Stimulated activated CD4-positive, alpha-beta T cell treated with anti-CD3 and anti-CD28 coated beads, TNF-alpha, amount 100 ng/mL, for 24 hours (primary cell): Measurements from ENCODE around the gene BLACAT1.
"Not testable (repeated sequence)": the region's sequence is repeated elsewhere in the genome, so short reads cannot be mapped to it uniquely, and the experiment has no call there.

Experiments
- DNase-seq, 3 experiments: peaks; one replicate each; pipeline ENCODE4 v3.0.0-alpha.2; 2020; ENCODE audit warnings: low read depth in 3 of 3

Gene BLACAT1

GRCh38 chr1:205484985-205485967 is 29.4 kb upstream of the BLACAT1 start:
- DNase-seq: peak; percentile 29 to 50 (median 34)

DNA sequence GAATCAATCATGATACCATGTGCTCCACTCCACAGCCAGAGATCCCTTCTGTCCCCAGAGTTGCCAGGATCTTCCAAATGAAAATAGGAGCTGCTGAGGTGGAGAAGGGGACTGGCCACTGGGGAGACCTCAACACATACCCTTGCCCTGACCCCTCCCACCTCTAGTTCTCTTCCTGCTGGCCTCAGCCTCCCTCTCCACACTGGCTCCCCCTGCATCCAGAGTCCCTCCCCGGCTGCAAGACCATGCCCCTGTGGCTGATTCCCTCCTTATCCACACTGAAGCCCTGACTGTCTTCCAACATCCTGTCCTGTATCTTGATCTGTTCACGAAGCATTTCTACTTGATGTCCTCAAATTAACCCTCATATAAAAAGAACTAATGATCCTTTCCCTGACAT is 27.5 kb upstream of the BLACAT1 start:
- no peak for DNase-seq

DNA sequence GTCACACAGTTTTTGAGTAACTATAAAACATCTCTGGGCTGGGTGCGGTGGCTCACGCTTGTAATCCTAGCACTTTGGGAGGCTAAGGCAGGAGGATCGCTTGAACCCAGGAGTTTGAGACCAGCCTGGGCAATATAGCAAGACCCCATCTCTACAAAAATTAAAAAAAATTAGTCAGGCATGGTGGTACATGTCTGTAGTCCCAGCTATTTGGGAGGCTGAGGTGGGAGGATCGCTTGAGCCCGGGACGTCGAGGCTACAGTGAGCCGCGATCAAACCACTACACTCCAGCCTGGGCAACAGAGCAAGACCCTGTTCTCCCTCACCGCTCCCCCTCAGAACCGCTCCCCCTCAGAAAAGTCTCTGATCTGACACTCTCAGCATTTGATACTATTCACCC is 26.7 kb upstream of the BLACAT1 start:
- DNase-seq: not testable (repeated sequence)

GRCh38 chr1:205481629-205482151 is 25.8 kb upstream of the BLACAT1 start:
- no peak for DNase-seq

GRCh38 chr1:205481218-205481617 is 25.4 kb upstream of the BLACAT1 start:
- DNase-seq: no peak

- peak; percentile 14 to 50 (median 31) for DNase-seq
These were observed 24.6 kb upstream of the BLACAT1 start for GRCh38 chr1:205480349-205480985.

DNA sequence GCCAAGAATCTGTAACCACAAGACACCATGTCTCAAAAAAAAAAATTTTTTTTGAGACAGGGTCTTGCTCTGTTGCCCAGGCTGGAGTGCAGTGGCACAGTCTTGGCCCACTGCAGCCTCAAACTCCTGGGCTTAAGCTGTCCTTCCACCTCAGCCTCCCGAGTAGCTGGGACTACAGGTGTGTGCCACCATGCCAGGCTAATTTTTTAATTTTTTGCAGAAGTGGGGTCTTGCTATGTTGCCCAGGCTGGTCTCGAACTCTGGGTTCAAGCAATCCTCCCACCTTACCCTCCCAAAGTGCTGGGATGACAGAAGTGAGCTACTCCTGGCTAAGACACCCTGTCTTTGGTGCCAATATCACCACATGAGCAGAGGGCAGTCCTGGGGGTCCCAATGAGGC is 23.1 kb upstream of the BLACAT1 start:
- DNase-seq: not testable (repeated sequence)

DNA sequence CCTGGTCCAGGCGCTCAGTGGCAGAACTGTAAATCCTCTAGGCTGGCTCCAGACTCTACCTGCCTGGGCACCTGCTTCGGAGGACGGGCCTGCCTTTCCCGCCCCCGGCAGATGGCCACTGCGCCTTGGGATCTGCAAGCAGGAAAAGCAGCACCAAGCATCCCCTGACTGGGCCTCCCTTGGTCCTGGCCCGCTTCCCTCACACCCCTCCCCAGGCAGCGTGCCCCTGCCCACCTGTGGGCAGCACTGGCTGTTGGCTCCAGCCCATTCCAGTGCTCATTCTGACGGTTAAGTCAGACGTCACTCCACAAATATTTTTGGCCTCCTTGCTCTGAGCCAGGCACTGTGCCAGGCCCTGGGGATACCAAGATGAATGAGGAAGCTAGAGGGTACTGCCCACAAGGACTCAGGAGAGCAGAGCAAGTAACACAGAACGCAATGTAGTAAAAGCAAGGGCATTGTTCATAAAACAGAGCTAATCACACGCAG is 22.0 kb upstream of the BLACAT1 start:
- DNase-seq: no peak

DNA sequence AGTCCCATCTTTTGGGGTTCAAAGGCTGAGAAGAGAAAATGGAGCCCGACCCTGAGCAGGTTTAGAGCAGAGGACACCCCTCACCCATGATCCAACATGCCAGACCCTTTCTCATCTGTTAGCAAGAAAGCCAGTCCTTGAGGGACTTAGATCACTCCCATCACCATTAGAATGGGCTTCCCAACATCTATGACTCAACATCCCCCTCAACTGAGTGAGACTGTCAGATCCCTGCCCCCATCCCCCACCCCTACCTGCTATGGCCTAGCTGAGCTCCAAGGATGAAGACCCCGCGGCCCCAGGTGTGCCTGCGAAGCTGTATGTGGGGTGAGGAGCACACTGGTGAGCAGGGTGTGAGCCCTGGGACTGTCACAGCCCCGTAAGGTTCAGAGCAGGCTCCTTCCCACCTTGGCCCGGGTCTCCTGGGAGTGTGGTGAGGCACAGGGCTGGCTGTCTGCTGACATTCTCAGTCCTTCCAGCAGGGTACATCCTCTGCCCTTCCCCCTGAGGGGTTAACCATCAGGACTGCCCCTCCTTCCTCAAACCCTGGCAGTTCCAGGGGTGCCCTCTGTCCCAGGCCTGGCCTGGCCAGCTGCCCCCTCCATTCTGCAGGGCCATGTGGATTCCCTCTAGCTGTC is 21.4 kb upstream of the BLACAT1 start:
- no peak for DNase-seq

DNA sequence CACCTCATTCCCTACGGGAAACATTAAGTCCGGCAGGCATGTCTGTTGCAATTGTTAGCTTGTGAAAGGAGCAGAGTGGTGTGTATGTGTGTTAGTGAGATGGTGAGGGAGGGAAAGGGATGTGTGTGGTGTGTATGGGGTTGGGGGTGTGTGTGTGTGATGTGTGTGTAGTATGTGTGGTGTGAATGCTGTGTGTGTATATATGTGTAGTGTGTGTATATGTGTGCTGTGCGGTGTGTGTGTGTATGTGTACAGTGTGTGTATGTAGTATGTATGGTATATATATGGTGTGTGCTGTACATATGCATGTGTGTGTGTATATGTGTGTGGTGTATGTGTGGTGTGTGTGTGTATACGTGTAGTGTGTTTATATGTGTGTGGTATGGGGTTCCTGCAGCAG is 20.8 kb upstream of the BLACAT1 start:
- no peak for DNase-seq

DNA sequence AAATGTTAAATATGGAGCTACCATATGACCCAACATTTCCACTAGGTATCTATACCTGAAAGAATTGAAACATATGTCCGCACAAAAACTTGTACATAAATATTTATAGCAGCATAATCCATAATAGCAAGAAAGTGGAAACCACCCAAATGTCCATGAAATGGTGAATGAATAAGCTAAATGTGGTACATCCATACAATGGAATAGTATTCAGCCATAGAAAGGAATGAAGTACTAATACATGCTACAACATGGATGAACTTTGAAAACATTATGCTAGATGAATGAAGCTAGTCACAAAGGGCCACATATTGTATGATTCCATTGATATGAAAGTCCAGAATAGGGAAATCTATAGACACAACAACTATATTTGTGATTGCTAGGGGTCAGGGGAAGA is 20.0 kb upstream of the BLACAT1 start:
- no peak for DNase-seq

- no peak for DNase-seq
These were observed 18.7 kb upstream of the BLACAT1 start for GRCh38 chr1:205474571-205474970.

DNA sequence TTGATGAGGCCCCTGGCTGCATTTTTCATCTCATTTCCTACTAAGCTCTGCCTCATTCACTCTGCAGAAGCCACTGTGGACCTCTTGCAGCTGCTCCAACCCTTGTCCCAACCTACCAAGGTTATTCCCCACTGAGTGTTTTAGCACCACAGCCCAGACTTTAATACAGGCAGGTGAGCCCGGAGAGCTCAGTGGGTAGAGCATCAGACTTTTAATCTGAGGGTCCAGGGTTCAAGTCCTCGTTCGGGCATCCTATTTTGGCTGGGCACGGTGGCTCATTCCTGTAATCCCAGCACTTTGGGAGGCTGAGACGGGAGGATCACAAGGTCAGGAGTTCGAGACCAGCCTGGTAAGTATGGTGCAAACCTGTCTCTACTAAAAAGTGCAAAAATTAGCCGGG is 18.1 kb upstream of the BLACAT1 start:
- no peak for DNase-seq

DNA sequence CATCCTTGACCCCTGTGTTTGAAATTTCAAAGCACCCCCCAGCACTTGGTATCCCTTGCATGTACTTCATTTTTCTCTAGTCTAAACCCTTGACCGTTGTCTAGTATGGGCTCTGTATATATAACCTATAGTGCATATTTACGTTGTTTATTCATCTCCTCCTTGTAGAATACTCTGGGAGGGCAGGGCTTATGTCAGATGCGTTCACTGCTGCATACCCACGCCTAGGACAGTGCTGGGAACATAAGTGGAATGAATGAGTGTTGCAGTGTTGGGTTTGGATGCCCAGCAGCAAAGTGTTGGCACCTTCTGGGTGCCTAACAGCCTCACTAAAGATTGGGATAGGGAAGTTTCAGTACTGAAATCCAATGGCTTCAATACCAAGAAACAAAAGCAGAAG is 17.6 kb upstream of the BLACAT1 start:
- DNase-seq: no peak

- no peak for DNase-seq
These were observed 17.0 kb upstream of the BLACAT1 start for GRCh38 chr1:205472737-205473441.

DNA sequence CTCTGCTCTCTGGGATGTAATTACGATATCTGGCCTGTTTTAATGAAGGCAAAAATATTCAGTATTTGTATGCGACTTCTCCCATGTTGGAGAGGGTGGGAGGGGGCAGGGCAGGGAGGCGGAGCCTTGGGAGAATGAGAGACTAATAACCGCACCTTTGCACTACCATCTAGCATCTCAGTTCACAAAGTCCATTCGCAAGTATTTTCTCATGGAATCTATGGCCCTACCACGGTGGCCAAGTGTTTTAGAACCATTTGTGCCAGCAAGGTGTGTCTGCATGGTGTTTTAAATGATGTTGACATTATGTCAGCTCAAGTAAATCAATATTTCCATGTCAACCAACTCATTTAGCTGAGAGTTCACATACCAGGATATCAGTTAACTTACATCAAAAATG is 14.3 kb upstream of the BLACAT1 start:
- DNase-seq: no peak

GRCh38 chr1:205466595-205467220 is 10.9 kb upstream of the BLACAT1 start:
- DNase-seq: no peak

- no peak for DNase-seq
These were observed 9.5 kb upstream of the BLACAT1 start for GRCh38 chr1:205465392-205465791.

DNA sequence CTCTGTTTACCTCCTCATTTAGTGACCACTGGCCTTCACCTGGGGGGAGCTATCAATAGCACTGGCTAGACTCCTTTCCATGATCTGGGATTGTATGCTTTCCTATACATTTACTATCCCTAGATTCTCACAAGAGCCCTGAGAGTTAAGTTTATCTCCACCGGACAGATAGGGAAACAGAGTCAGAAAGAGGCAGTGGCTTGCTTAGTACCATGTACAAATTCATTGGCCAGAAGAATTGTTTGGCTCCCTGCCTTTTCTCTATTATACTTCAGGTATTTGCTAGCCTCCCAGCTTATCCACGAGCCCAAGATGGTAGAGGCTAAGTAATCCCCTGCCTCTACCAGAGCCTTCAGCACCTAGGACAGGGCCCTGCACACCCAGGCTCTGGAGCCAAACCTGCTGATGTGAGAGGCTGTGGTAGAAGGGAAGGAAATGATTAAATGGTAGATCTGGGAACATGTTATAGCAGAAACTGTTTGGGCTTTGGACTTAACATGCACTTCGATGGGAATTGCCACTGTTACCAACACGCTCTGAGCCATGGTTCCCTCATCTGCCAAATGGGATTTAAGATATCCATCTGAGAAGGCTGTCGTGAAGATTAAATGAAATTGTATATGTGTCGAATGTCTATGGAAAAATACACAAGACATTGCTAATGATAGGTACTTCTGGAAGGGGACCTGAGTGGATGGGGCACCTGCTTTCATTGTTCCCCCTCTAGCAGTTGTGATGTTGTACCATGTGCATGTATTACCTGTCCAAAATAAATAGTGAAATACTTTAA is 3.1 kb upstream of the BLACAT1 start:
- DNase-seq: no peak
